NCI-H2029 (cell line): ENCODE data around the gene IL1B.

Experiments
- DNase-seq: peaks from one replicate; lab custom pipeline; 2025; lab: John Stamatoyannopoulos, UW

The IL1B gene

DNA sequence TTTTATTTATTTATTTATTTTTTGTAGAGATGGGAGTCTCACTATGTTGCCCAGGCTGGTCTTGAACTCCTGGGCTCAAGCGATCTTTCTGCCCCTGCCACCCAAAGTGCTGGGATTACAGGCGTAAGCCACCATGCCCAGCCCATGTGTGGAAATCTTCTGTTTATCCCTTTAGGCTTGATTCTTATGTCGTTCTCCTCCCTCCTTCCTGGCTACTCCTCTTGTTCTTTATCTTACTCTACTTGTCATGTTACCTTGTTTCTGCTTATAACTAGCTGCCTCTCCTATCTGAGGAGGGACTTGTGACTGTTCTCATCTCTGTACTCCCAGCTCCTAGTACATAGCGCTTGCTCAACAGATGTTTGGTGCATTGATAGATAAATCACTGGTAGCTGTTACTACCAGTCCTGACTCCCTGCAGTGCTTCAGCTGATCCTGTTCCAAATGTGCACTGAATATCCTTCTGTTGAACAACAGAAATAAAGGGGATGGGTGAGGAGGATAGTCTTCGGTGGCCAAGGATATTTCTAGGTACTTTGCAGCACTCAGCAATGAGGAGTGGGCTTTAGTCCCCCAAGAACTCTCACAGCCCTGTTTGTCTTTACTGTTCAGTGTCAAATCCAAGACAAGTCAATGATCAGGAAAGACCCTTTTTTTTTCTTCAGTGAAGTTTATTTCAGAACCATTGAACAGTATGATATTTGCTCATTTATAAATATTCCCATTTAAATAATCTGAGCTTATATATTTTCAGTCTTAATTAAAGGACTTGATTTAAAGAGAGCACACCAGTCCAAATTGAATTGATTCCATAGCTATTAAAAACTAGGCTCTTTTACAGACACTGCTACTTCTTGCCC, 7.2 kb downstream of the IL1B start:
- no peak for DNase-seq

DNA sequence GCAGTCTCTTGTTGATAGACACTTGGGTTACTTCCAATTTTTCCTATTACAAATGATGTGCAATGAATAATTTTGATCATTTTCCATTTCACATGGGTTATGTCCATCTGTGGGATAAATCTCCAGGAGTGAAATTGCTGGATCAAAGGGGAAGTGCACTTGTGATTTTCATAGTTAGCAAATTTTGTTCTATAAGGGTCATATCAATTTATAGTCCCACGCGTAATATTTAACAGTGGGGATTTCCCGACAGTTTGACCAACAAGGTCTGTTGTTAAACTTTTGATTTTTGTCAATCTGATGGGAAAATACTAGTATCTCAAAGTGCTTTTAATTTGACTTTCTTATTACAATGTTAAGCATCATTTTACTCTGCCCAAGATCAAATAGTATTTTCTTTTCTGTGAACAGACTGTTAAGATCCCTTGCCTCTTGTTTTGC, 8.3 kb downstream of the IL1B start:
- no peak for DNase-seq

DNA sequence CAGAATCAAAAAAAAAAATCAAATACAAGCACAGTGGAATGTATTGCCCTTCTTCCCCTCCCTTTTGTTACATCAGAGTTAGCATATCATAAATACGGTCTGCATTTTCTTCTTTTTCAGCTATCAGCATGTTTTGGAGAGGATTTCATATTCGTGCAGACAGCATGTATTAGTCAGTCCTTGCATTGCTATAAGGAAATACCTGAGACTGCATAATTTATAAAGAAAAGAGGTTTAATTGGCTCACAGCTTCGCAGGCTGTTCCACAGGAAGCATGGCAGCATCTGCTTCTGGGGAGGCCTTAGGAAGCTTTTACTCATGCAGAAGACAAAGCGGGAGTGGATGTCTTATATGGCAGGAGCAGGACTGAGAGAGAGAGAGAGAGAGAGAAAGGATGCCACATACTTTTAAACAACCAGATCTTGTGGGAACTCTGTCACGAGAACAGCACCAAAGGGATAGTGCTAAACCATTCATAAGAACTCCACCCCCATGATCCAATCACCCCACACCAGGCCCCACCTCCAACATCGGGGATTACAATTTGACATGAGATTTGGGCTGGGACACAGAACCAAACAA, 8.9 kb downstream of the IL1B start:
- DNase-seq: no peak

DNA sequence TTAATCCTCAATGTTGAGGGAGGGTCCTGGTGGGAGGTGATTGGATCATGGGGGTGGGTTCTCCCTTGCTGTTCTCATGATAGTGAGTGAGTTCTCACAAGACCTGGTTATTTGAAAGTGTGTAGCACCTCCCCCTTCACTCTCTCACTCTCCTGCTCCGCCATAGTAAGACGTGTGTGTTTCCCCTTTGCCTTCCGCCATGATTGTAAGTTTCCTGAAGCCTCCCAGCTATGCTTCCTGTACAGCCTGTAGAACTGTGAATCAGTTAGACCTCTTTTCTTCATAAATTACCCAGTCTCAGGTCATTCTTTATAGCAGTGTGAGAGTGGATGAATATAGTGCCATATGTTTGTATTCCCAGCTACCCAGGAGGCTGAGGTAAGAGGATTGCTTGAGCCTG, 9.6 kb downstream of the IL1B start:
- DNase-seq: no peak

DNA sequence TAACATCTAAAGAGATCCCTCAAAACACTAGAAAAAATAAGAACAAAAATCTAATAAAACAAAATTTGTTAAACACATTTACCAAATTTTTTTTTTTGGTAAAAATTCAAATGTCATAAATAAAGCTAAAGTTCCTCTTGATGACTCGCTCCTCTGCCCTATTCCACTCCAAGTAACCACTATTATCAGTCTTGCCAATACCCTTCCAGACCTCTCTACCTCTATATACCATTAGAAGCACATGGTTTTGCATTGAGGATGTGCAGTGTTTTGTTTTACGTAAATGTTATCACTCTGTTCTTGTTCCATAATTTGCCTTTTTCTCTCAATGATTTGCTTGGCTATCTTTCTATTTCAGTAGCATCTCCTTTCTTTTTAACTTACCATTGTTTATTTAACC, 10.9 kb downstream of the IL1B start:
- DNase-seq: no peak

DNA sequence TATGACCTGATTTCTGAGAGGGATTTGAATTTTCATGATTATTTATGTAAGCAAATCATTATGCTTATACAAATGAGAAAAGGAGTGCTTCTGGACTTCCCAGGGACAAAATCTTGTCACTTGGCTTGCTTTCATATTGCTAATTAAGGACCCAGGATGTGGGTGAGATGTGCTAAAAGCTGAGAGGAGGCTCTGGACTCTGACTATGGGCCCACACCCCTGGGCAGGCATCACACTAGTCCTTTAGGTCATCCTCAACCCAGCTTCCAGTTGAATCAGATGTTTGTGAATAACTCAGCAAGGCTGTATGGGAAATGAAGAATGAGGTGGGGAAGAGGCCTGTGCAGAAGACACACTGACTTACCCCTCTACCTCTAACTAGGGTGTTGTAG, 11.9 kb downstream of the IL1B start:
- no peak for DNase-seq

DNA sequence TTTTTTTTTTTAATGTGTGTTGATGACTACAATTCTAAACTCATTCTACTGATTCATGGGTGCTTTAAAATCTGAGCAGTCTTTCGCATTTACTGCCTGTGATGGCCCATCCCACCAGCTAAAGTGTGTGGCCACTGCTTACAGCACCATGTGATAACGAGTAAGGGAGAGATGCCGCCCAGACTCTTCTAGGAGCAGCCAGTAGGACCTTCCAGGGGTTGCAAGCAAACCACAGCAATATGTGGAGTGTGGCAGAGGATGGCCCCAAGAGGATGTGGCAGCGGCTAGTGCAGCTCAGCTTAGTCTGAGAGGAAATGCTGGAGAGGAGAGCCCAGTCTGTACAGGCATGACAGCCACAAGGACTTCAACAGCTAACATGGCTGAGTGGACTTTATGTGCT, 14.9 kb downstream of the IL1B start:
- no peak for DNase-seq

DNA sequence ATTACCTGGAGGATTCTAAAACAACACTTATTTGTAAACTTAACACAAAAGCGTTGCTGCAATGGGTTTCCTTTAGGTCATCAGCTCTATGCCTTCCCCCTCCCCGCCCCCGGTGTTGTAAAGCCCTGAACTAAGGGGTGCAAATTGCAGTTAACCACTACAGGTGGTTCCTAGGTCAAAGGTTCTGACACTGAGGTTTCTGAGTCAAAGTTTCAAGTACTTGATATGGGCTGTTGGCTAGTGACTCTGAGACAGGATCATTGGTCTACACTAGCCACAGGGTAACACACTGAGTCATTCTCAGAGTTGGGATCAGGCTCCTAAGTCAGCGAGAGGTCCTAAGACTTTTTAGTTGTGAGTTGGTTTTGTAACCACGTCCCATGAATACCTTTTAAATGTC, 15.4 kb downstream of the IL1B start:
- DNase-seq: no peak

DNA sequence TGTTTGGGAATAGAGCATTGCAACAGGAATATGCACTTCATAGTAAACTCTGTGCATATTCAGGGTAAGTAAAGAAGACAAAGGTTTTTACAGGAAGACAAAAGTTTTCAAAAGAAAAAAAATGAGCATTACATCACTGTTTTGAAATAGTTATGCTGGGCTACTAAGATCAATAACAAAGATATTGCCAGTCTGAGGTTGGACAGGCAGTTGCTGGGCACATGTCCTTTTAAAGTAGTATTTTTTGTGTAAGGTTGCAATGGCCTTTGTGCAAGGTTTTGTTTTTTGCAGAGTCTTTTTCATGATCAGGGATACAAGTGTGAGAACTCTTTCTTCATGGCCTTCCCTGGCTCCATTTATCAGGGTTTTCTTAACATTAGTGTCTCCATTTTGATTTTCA, 16.2 kb downstream of the IL1B start:
- no peak for DNase-seq

DNA sequence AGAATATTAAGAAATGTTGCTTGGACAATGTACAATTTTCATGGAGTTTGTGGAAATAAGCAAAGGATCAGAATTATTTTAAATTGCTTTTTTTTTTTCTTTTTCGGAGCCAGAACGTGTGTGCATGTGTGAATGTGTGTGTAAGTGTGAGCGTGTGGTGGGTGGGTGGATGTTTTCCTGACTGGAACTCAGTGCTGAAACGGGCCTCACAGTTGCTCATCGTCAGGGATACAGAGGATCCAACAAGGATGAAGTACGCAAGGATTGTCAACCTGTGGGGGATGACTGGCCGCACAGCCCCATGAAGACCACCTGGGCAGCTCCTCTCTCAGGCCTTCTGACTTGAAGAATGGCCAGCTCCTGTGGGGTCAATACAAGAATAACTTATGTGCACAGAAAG, 17.5 kb downstream of the IL1B start:
- DNase-seq: no peak

DNA sequence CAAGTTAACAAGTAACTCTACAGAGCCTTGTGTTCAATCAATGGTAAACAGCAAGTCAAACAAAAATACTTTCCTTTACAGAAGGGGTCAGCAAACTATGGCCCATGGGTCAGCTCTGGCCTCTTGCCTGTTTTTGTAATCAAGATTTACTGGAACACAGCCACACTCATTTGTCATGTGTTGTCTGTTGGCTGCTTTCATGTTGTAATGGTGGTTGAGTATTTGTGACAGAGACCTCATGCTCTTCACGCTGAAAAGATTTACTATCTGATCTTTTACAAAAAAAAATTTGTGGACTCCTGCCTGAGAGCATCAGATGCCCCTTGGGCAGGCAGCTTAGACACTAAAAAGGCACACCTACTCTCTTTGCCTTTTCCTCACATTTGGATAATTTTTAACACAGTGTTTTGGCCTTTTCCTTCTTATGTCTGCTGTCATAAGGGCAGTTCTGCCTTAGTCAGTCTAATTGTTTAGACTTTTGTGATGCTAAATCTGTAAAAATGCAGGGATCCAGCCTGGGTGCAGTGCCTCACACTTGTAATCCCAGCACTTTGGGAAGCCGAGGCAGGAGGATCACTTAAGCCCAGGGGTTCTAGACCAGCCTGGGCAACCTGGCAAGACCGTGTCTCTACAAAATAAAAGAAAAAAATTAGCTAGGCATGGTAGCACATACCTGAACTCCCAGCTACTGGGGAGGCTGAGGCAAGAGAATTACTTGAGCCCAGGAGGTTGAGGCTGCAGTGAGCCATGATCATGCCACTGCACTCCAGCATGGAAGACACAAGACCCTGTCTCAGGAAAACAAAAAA, 18.3 kb downstream of the IL1B start:
- DNase-seq: no peak

DNA sequence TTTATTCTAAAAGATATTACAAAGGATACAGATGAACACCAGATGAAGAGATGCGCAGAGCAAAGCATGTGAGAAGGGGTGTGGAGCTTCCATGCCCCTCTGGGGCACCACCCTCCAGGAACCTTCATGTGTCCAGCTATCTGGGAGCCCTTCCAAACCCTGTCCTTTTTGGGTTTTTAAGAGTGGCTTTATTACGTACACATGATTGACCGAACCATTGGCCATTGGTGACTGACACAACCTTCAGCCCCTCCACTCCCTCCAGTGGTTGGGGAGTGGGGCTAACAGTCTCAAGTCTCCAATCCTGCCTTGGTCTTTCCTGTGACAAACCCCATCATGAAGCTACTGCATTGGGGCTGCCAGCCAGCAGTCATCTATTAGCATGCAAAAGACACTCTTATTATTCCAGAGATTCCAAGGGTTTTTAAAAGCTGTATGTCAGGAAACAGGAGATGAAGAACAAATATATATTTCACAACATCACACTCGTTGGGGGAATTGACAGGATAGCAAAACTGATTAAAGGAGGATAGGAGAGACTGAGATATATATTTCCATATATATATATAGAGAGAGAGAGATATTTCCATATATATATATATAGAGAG, 19.4 kb downstream of the IL1B start:
- no peak for DNase-seq

DNA sequence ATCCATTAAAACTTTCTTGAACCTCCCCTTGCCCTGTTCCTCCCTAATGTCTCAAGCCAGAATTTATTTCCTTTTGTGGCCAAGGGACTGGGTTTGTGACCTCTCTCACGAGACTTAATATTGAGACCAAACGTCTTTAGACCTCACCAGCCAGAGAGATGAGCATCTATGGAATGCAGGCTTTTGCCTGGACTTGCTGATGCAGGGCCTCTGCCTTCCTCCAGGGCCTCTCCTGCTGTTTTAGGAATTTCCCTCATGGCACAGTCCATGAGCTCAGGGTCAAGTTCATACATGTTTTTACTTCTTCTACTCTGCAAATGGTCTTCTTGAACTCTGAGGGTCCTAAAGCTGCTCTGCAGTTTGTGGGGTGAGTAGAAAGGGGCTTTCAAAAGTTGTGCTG, 22.3 kb downstream of the IL1B start:
- no peak for DNase-seq

DNA sequence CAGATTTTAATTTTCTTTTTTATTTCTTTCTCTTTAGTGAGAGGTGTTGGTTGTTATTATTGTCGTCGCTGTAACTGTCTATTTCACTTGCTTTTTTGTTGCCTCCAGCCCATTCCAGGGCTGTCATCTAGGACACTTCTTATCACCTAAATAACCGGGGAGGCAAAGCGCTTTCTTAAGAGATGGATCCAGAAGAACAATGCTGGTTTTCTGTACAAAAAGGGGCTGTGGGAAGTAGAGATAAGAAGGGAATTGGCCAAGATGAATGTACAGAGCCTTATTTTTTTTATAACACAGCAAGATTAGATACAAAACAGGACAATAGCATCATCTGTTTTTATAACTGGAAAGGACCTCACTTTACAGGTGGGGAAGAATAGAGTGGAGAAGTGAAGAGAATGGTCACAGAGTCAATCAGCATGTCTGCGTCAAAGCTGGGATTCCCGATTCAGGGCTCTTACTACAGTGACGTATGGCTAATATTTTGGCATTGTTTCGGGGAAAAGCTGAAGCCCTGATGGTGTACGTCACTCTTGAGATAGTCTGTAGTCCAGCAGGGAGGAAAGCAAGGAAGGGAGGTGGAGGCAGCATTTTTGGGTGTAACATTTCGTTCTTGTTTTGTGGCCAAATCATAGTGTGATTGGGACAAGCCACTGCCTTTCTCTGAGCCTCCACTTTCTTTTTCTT, 23.2 kb downstream of the IL1B start:
- DNase-seq: no peak

DNA sequence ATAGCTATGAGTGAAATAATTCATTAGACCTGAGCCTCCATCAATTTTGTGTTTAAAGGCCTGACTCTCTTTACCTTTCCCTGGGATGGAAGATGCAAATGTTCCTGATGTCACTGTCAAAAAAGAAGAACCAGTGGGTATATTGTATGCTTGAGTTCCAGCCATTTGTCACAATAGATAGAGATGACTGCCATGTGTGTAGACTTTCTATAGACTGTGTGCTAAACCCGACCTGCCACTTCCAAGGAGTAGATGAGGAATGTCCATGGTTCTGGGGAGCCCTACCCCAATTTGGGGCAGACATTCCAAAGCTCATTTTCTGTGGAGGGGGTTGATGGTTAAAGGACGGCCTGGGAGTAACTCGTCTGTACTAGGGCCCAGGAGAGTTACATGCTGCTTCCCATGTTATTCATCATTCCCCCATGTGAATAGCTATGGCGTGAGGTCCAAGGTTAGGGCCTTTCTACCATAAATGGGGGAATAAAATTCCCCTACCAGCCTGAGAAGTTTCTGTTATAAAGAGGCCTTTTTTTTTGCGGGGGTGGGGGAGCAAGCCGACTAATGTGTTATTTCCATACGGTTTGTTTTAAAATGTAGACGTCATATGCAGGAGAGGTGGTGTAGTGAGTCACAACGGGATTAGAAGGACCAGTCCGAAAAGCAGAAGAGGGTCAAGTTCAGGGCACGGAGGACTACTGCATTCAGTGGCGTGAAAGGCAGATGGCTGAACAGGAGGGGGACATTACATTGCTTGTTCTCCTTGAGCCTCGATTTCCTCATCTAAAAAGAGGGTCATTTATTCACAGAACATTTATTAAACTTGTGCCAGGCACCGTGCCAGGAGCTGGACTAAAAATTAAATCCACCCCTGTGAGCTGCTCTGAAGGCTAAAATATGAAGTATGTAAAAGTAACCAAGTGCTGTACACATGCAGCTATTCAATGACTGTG, 24.0 kb downstream of the IL1B start:
- no peak for DNase-seq

DNA sequence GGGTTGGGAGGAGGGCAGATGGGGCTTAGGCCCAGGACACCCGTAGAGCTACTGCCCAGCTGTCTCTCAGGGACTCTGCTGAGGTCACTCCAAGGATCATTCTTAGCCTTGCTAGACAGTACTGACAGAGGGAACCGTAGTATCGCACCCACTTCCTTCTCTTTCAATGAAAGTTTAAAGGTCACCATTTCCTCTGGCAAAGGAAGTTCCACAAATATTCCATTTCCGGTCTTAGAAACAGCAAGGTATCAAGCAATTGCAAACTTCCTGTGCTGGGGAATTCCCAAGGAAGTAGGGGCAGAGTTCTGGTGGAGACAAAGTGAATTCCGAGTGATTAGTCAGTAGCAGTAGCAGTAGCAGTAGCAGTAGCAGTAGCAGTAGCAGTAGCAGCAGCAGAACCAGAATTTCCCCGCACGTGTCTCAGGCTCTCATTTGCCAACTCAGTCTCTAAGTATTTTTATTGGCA, 24.7 kb downstream of the IL1B start:
- DNase-seq: no peak

DNA sequence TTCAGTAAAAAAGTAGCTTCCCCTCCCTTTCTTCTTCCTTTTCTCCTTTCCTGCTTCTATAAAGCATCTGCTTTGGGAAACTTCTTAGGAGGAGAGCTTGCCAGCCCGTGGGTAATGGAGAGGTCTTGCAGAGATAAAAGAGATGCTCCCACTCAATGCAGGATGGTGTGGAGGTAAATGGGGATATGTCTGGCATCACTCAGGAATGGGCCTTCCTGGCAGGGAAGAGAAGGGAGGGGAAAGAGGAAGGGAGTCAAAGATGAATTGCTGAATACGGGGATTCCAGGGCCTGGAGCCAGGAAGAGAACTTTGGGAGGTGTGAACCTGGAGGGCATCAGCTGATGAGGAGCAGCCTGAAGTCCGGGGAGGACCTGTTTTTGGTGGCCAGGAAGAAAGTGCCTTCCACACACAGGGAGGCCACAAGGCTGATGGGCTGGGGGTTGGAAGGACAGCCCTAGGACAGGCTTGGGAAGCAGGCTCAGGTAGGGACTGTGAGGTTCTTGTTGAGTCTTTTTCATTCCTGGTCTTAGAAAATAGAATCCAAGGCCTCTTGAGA, 25.2 kb downstream of the IL1B start:
- no peak for DNase-seq

DNA sequence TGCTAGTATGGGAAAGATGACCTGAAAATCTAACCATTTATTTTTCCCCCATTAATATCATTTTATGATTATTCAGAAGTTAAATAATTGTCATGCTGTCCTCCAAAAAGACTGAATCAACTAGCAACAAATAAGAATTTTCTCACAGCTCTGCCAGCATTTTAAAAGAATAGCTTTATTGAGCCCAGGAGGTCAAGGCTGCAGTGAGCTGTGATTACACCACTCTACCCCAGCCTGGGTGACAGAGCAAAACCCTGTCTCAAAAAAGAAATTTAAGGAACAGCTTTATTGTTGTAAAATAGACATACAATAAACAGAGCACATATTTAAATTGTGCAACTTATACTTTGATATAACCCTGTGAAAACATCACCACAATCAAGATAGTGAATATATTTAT, 27.5 kb downstream of the IL1B start:
- DNase-seq: no peak

DNA sequence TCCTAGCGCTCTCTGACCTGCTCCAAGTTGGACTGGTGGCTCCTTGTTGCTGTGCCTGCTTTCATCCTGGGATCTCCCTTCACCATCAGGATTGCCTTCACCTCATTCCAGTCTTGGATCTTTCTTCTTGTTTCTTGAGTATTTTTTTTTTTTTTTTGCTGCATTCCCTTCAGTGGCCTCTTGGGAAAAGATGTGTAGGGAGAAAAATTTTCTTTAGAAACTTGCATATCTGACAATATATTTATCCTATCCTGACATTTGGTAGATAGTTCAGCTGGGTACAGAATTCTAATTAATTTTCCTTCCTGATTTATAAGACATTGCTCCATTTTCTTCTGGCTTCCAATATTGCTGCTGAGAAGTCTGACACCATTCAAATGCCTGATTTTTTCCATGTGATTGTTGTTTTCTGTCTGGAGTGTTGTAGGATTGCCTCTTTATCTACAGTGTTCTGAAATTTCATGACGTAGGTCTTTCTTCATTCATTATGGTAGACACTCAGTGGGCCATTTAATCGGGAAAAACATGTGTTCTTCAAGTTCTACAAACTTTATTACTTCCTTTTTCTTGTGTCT, 29.3 kb downstream of the IL1B start:
- no peak for DNase-seq

DNA sequence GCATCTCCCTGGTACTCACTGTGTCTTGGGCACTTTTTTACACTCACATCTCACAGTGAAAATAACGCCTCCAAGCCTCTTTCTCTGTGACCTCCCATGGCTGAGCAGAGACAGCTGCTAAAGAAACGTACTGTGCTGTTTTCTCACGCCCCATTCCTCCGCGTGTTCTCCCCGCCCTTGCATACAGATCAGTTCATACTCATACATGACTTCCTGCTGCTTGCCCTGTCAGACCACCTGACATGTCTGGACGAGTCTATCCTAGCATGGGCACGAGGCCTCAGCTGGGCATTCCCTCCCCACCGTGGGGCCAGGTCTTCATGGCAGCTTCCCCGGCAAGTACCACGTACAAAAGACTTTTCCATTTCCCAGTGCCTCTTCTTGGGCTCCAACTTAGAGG, 31.0 kb downstream of the IL1B start:
- no peak for DNase-seq
